Heart left ventricle (tissue), 16 donors: ENCODE data around the gene COX6B2. TPM values are rescaled to one million over a fixed set of nuclear protein-coding genes. Genes with fewer than 3 reads are reported as not detected.

Experiments
- ATAC-seq, 4 donors: fragments of 200-7000 bp; cut with Tn5 transposase; one replicate each; pipeline ENCODE4 v1.9.1; 2020 to 2022; ENCODE audit warnings: moderate library complexity in 4 of 4, mild to moderate bottlenecking in 3 of 4, moderate number of reproducible peaks in 1 of 4
- DNase-seq, 5 donors: peaks; one replicate each; pipeline ENCODE4 v3.0.0-alpha.2; 2020
- H3K27ac ChIP-seq, 12 donors: fragments of 200-600 bp; sonication (generic) in 4 of 12; one replicate each; pipeline versions ENCODE4 v1.5.0 to v1.8.0; 2016 to 2022; ENCODE audit warnings: mild to moderate bottlenecking in 2 of 12
- H3K27me3 ChIP-seq, 9 donors: fragments of 200-600 bp; sonication (generic) in 2 of 9; one replicate each; pipeline versions ENCODE4 v1.5.1 to v1.8.0; 2016 to 2022; ENCODE audit warnings: mild to moderate bottlenecking in 3 of 9
- H3K36me3 ChIP-seq, 9 donors: fragments of 200-600 bp; sonication (generic) in 2 of 9; one replicate each; pipeline versions ENCODE4 v1.5.0 to v1.8.0; 2018 to 2022; ENCODE audit warnings: mild to moderate bottlenecking in 2 of 9
- H3K4me1 ChIP-seq, 12 donors: fragments of 200-600 bp; sonication (generic) in 4 of 12; one replicate each; pipeline versions ENCODE4 v1.5.0 to v1.8.0; 2016 to 2022; ENCODE audit warnings: mild to moderate bottlenecking in 3 of 12
- H3K4me3 ChIP-seq, 12 donors: fragments of 200-600 bp; sonication (generic) in 4 of 12; one replicate each; pipeline versions ENCODE4 v1.5.0 to v1.8.0; 2017 to 2022; ENCODE audit warnings: mild to moderate bottlenecking in 9 of 12, moderate library complexity in 4 of 12
- H3K9me3 ChIP-seq, 12 donors: fragments of 200-600 bp; sonication (generic) in 4 of 12; one replicate each; pipeline versions ENCODE4 v1.5.0 to v1.8.0; 2016 to 2022; ENCODE audit warnings: mild to moderate bottlenecking in 1 of 12
- CTCF ChIP-seq, 12 donors: fragments of 200-600 bp; sonication (generic) in 4 of 12; IDR thresholded peaks; one replicate each; pipeline versions ENCODE4 v1.5.0 to v1.8.0; 2018 to 2022; ENCODE audit warnings: antibody characterized with exemption in 12 of 12, mild to moderate bottlenecking in 5 of 12
- POLR2A ChIP-seq, 2 donors: fragments of 450-650 bp; IDR thresholded peaks; one replicate each; pipeline ENCODE4 v1.6.1; 2017; ENCODE audit warnings: antibody characterized with exemption in 2 of 2, mild to moderate bottlenecking in 2 of 2, moderate library complexity in 2 of 2
- whole genome bisulfite sequencing, 4 donors: extraction: QIAGEN DNeasy Blood & Tissue Kit in 2 of 4; methylation state at CpG; one replicate each; pipeline versions ENCODE4 v1.1.5 to v1.1.7; 2013 to 2018; 5-methylcytosine and 5-hydroxymethylcytosine counted together
- intact Hi-C, 10 donors: fragments of 100-400 bp; cut with DNase I; formaldehyde crosslinking; loops; one replicate each; pipeline versions ENCODE4 v1.11.1 to v1.14.2; 2022
- polyA plus RNA-seq, 2 donors: library from polyadenylated mRNA; stranded (reverse); fragments of 200-250 nt; gene quantifications; one replicate each; pipeline ENCODE4 v1.2.3, GENCODE V29; 2013
- total RNA-seq, 9 donors: library from RNA; depleted of rRNA in 2 of 9; stranded (reverse); fragments of >200 nt in 2 of 9; fragmentation: NEBNext Ultra II Directional in 3 of 9; extraction: Animal tissue kit (Norgen Biotek cat#: 25700) in 3 of 9; gene quantifications; one replicate each; pipeline versions ENCODE4 v1.1.0 to v1.2.4, GENCODE V29; 2016 to 2023
- donor health status: ischemic (EF 13 %, LVEDD 7.1; RV severe dilation, severe dysfunction).
- donor health status: healthy with polysubstance abuse.
- donor health status: DM: no; HTN: yes; CAD: no.
- donor health status: DM: no; HTN: no; CAD: no.
- donor health status: ischemic (EF 25% LVEDD 6.9; RV normal size, moderate dysfunction).
- donor health status: ischemic (EF 25% LVEDD 5.7; RV mildly dilated, moderate dysfunction).
- donor health status: healthy.
- donor health status: DM: yes; HTN: yes; CAD: no.
- donor health status: ischemic (EF 35%, LVEDD 5.7; RV mildly dilated, moderate dysfunction).
- donor health status: nonischemic (EF 11% LVEDD 7.7; RV severe dilation, severe dysfunction).
- donor health status: DM: yes; HTN: yes; CAD: no.
- donor health status: PGD.
- donor health status: ischemic (EF 29% LVEDD 5.4; RV normal size, mild dysfunction).
- donor health status: nonischemic (EF 23%, LVEDD 6.1; RV moderate dilation, normal function).

COX6B2 gene
- total and polyA plus RNA-seq, 11 donors: 0.16 TPM; not detected in 10

GRCh38 chr19:55301459-55302317, 52.8 kb downstream of the COX6B2 start:
- ATAC-seq: peak; percentile 80 to 93 (median 90)
- Histone ChIP-seq H3K27me3 (no peaks in the 10 kb centered on the region), H3K4me3 (peak overlapping the region in 10 of 12 donors; percentile 30 to 58 (median 46)), H3K27ac (peak overlapping the region in 1 of 12 donors; percentile 34), H3K36me3 (peaks cover 0 to 30% (median 5%) of the 10 kb centered on the region in 9 donors), H3K9me3 (no peaks in the 10 kb centered on the region), H3K4me1 (peaks cover 0 to 10% (median 4%) of the 10 kb centered on the region in 12 donors)
- TF ChIP-seq POLR2A (IDR thresholded peaks at IDR 0.05): no peak
- TF ChIP-seq CTCF (IDR thresholded peaks at IDR 0.05): peak; percentile 94 to 99 (median 97)
- intact Hi-C loops: loop anchor here (2.0 to 10.0 kb wide), 8 partner anchors 36 to 201 kb away; partner anchors contain the start of genes TMEM238 (in 6 of the 10), KMT5C (in 3 of the 10), IL11 (in 2 of the 10) and RPL28 (in 2 of the 10)
- 15 to 26% (median 22%) methylated on average over 42 of the region's 42 CpGs for WGBS, 4 donors
- peak; percentile 84 to 96 (median 90) for DNase-seq

GRCh38 chr19:55300886-55301458, 53.5 kb downstream of the COX6B2 start:
- Histone ChIP-seq H3K27me3 (no peaks in the 10 kb centered on the region), H3K36me3 (peaks cover 0 to 25% (median 5%) of the 10 kb centered on the region in 9 donors), H3K27ac (no peak overlapping the region), H3K9me3 (no peaks in the 10 kb centered on the region), H3K4me1 (peaks cover 0 to 10% (median 4%) of the 10 kb centered on the region in 12 donors), H3K4me3 (peak overlapping the region in 1 of 12 donors; percentile 56)
- ATAC-seq (no peak), DNase-seq (no peak)
- 75 to 81% (median 78%) methylated on average over 14 to 15 of the region's 15 CpGs for WGBS, 4 donors
- intact Hi-C loops: loop anchor here (2.0 to 10.0 kb wide), 8 partner anchors 36 to 201 kb away; partner anchors contain the start of genes TMEM238 (in 6 of the 10), KMT5C (in 3 of the 10), IL11 (in 2 of the 10) and RPL28 (in 2 of the 10)
- TF ChIP-seq POLR2A (IDR thresholded peaks at IDR 0.05) (no peak), CTCF (IDR thresholded peaks at IDR 0.05) (no peak)

GRCh38 chr19:55299991-55300390, 54.5 kb downstream of the COX6B2 start:
- Histone ChIP-seq H3K27ac (no peak overlapping the region), H3K36me3 (peaks cover 0 to 29% (median 5%) of the 10 kb centered on the region in 9 donors), H3K4me1 (peaks cover 0 to 10% (median 4%) of the 10 kb centered on the region in 12 donors), H3K4me3 (no peak overlapping the region), H3K9me3 (no peaks in the 10 kb centered on the region), H3K27me3 (no peaks in the 10 kb centered on the region)
- DNase-seq (no peak), ATAC-seq (no peak)
- intact Hi-C loops: loop anchor here (2.0 to 10.0 kb wide), 8 partner anchors 37 to 202 kb away; partner anchors contain the start of genes TMEM238 (in 6 of the 10), KMT5C (in 3 of the 10), IL11 (in 2 of the 10) and RPL28 (in 2 of the 10)
- 91 to 95% (median 93%) methylated on average over 10 of the region's 10 CpGs for WGBS, 4 donors
- TF ChIP-seq POLR2A (IDR thresholded peaks at IDR 0.05): no peak
- TF ChIP-seq CTCF (IDR thresholded peaks at IDR 0.05): no peak

Other genes with a start within 250 kb of the COX6B2 start
- 100 to 1,000 TPM; 116 to 324 (median 209) TPM for gene PPP1R12C, start 237.1 kb downstream of the COX6B2 start, total RNA-seq
- gene PPP1R12C, start 237.1 kb downstream of the COX6B2 start, polyA plus RNA-seq: 100 to 1,000 TPM; 230 to 264 TPM
- 100 to 1,000 TPM in 3 of 9 donors, 10 to 100 TPM in 6; 18.7 to 192 (median 58.6) TPM for gene TNNT1, start 205.5 kb downstream of the COX6B2 start, total RNA-seq
- 100 to 1,000 TPM in 1 of 2 donors, 10 to 100 TPM in 1; 23.8 to 264 TPM for gene TNNT1, start 205.5 kb downstream of the COX6B2 start, polyA plus RNA-seq
- over 10,000 TPM in 3 of 9 donors, 1,000 to 10,000 TPM in 6; 1,912 to 14,347 (median 9,662) TPM for gene TNNI3, start 197.0 kb downstream of the COX6B2 start, total RNA-seq
- over 10,000 TPM in 1 of 2 donors, 1,000 to 10,000 TPM in 1; 3,704 to 34,502 TPM for gene TNNI3, start 197.0 kb downstream of the COX6B2 start, polyA plus RNA-seq
- 1 to 10 TPM in 7 of 9 donors, under 1 TPM in 2; 0.56 to 5.7 (median 2.1) TPM for gene DNAAF3, start 188.1 kb downstream of the COX6B2 start, total RNA-seq
- 1 to 10 TPM; 1.8 to 4.4 TPM for gene DNAAF3, start 188.1 kb downstream of the COX6B2 start, polyA plus RNA-seq
- gene SYT5, start 174.4 kb downstream of the COX6B2 start, total RNA-seq: under 1 TPM in 1 of 9 donors, not detected in 8; 0.15 TPM
- gene SYT5, start 174.4 kb downstream of the COX6B2 start, polyA plus RNA-seq: not detected
- gene PTPRH, start 145.2 kb downstream of the COX6B2 start, total RNA-seq: 1 to 10 TPM in 8 of 9 donors, under 1 TPM in 1; 0.75 to 5.7 (median 2.3) TPM
- gene PTPRH, start 145.2 kb downstream of the COX6B2 start, polyA plus RNA-seq: 10 to 100 TPM in 1 of 2 donors, 1 to 10 TPM in 1; 1.8 to 11.4 TPM
- 1 to 10 TPM in 8 of 9 donors, under 1 TPM in 1; 0.64 to 2.5 (median 1.9) TPM for gene TMEM86B, start 126.0 kb downstream of the COX6B2 start, total RNA-seq
- 1 to 10 TPM; 2.7 to 3.1 TPM for gene TMEM86B, start 126.0 kb downstream of the COX6B2 start, polyA plus RNA-seq
- 10 to 100 TPM; 28.6 to 59.9 (median 41.1) TPM for gene PPP6R1, start 95.7 kb downstream of the COX6B2 start, total RNA-seq
- gene PPP6R1, start 95.7 kb downstream of the COX6B2 start, polyA plus RNA-seq: 10 to 100 TPM; 34.7 to 60.4 TPM
- 10 to 100 TPM; 25.7 to 42.0 (median 30.6) TPM for gene HSPBP1, start 74.6 kb downstream of the COX6B2 start, total RNA-seq
- gene HSPBP1, start 74.6 kb downstream of the COX6B2 start, polyA plus RNA-seq: 10 to 100 TPM; 56.4 to 76.0 TPM
- gene BRSK1, start 70.7 kb downstream of the COX6B2 start, total RNA-seq: 1 to 10 TPM; 2.0 to 7.4 (median 3.6) TPM
- 1 to 10 TPM; 1.6 to 1.8 TPM for gene BRSK1, start 70.7 kb downstream of the COX6B2 start, polyA plus RNA-seq
- gene TMEM150B, start 29.4 kb downstream of the COX6B2 start, total RNA-seq: 10 to 100 TPM in 1 of 9 donors, 1 to 10 TPM in 4, under 1 TPM in 3, not detected in 1; 0.43 to 14.1 (median 1.2) TPM
- under 1 TPM; 0.72 to 0.79 TPM for gene TMEM150B, start 29.4 kb downstream of the COX6B2 start, polyA plus RNA-seq
- 10 to 100 TPM in 1 of 9 donors, 1 to 10 TPM in 8; 3.6 to 10.8 (median 7.2) TPM for gene KMT5C, start 14.8 kb downstream of the COX6B2 start, total RNA-seq
- 1 to 10 TPM; 3.3 to 6.2 TPM for gene KMT5C, start 14.8 kb downstream of the COX6B2 start, polyA plus RNA-seq
- not detected for gene GARIN5B, start 8.5 kb upstream of the COX6B2 start, total RNA-seq
- not detected for gene GARIN5B, start 8.5 kb upstream of the COX6B2 start, polyA plus RNA-seq
- gene IL11, start 15.7 kb upstream of the COX6B2 start, total RNA-seq: under 1 TPM in 2 of 9 donors, not detected in 7; 0.11 to 0.43 TPM
- under 1 TPM in 1 of 2 donors, not detected in 1; 0.25 TPM for gene IL11, start 15.7 kb upstream of the COX6B2 start, polyA plus RNA-seq
- gene TMEM190, start 22.1 kb upstream of the COX6B2 start, total RNA-seq: not detected
- not detected for gene TMEM190, start 22.1 kb upstream of the COX6B2 start, polyA plus RNA-seq
- 1 to 10 TPM in 2 of 9 donors, under 1 TPM in 5, not detected in 2; 0.35 to 2.2 (median 0.56) TPM for gene TMEM238, start 29.6 kb upstream of the COX6B2 start, total RNA-seq
- not detected for gene TMEM238, start 29.6 kb upstream of the COX6B2 start, polyA plus RNA-seq
- 1,000 to 10,000 TPM in 1 of 9 donors, 100 to 1,000 TPM in 8; 196 to 1,019 (median 565) TPM for gene RPL28, start 31.2 kb upstream of the COX6B2 start, total RNA-seq
- gene RPL28, start 31.2 kb upstream of the COX6B2 start, polyA plus RNA-seq: 1,000 to 10,000 TPM in 1 of 2 donors, 100 to 1,000 TPM in 1; 768 to 1,391 TPM
- 10 to 100 TPM; 16.5 to 51.8 (median 29.1) TPM for gene UBE2S, start 53.1 kb upstream of the COX6B2 start, total RNA-seq
- 10 to 100 TPM; 10.9 to 27.3 TPM for gene UBE2S, start 53.1 kb upstream of the COX6B2 start, polyA plus RNA-seq
- not detected for gene SHISA7, start 88.6 kb upstream of the COX6B2 start, total RNA-seq
- not detected for gene SHISA7, start 88.6 kb upstream of the COX6B2 start, polyA plus RNA-seq
- 100 to 1,000 TPM in 1 of 9 donors, 10 to 100 TPM in 8; 36.9 to 102 (median 48.8) TPM for gene ISOC2, start 106.9 kb upstream of the COX6B2 start, total RNA-seq
- gene ISOC2, start 106.9 kb upstream of the COX6B2 start, polyA plus RNA-seq: 10 to 100 TPM; 86.8 to 94.9 TPM
- not detected for gene C19orf85, start 110.0 kb upstream of the COX6B2 start, total RNA-seq
- not detected for gene C19orf85, start 110.0 kb upstream of the COX6B2 start, polyA plus RNA-seq
- gene ZNF628, start 121.9 kb upstream of the COX6B2 start, total RNA-seq: 10 to 100 TPM in 1 of 9 donors, 1 to 10 TPM in 8; 2.3 to 10.3 (median 4.6) TPM
- 1 to 10 TPM; 5.4 to 7.9 TPM for gene ZNF628, start 121.9 kb upstream of the COX6B2 start, polyA plus RNA-seq
- 10 to 100 TPM in 1 of 9 donors, 1 to 10 TPM in 8; 2.9 to 10.4 (median 6.7) TPM for gene NAT14, start 130.5 kb upstream of the COX6B2 start, total RNA-seq
- gene NAT14, start 130.5 kb upstream of the COX6B2 start, polyA plus RNA-seq: 1 to 10 TPM; 7.3 to 9.2 TPM
- gene SSC5D, start 133.7 kb upstream of the COX6B2 start, total RNA-seq: 1 to 10 TPM in 8 of 9 donors, under 1 TPM in 1; 1.00 to 6.2 (median 3.3) TPM
- gene SSC5D, start 133.7 kb upstream of the COX6B2 start, polyA plus RNA-seq: 1 to 10 TPM in 1 of 2 donors, under 1 TPM in 1; 0.91 to 1.4 TPM
- gene SBK2, start 182.4 kb upstream of the COX6B2 start, total RNA-seq: 1 to 10 TPM in 7 of 9 donors, under 1 TPM in 2; 0.68 to 2.6 (median 2.1) TPM
- gene SBK2, start 182.4 kb upstream of the COX6B2 start, polyA plus RNA-seq: 10 to 100 TPM in 1 of 2 donors, under 1 TPM in 1; 0.80 to 12.6 TPM
- gene SBK3, start 190.8 kb upstream of the COX6B2 start, total RNA-seq: 10 to 100 TPM in 3 of 9 donors, 1 to 10 TPM in 6; 2.4 to 14.3 (median 7.5) TPM
- gene SBK3, start 190.8 kb upstream of the COX6B2 start, polyA plus RNA-seq: 10 to 100 TPM in 1 of 2 donors, 1 to 10 TPM in 1; 5.9 to 12.4 TPM
- gene ZNF579, start 226.1 kb upstream of the COX6B2 start, total RNA-seq: 10 to 100 TPM in 4 of 9 donors, 1 to 10 TPM in 5; 5.4 to 13.9 (median 9.8) TPM
- 10 to 100 TPM in 1 of 2 donors, 1 to 10 TPM in 1; 7.9 to 10.9 TPM for gene ZNF579, start 226.1 kb upstream of the COX6B2 start, polyA plus RNA-seq
- gene FIZ1, start 244.8 kb upstream of the COX6B2 start, total RNA-seq: 10 to 100 TPM; 11.2 to 15.4 (median 12.9) TPM
- 10 to 100 TPM in 1 of 2 donors, 1 to 10 TPM in 1; 10.0 to 16.7 TPM for gene FIZ1, start 244.8 kb upstream of the COX6B2 start, polyA plus RNA-seq
- gene ZNF524, start 245.6 kb upstream of the COX6B2 start, total RNA-seq: 10 to 100 TPM; 11.0 to 34.7 (median 16.5) TPM
- 10 to 100 TPM; 30.6 to 33.9 TPM for gene ZNF524, start 245.6 kb upstream of the COX6B2 start, polyA plus RNA-seq